Stimulated activated CD8-positive, alpha-beta memory T cell treated with anti-CD3 and anti-CD28 coated beads, Interleukin-4, amount 100 ng/mL, for 48 hours (primary cell): ENCODE results near the gene SERTM1.

Experiments
- DNase-seq: peaks from one replicate; pipeline ENCODE4 v3.0.0-alpha.2; 2020

SERTM1 gene

DNA sequence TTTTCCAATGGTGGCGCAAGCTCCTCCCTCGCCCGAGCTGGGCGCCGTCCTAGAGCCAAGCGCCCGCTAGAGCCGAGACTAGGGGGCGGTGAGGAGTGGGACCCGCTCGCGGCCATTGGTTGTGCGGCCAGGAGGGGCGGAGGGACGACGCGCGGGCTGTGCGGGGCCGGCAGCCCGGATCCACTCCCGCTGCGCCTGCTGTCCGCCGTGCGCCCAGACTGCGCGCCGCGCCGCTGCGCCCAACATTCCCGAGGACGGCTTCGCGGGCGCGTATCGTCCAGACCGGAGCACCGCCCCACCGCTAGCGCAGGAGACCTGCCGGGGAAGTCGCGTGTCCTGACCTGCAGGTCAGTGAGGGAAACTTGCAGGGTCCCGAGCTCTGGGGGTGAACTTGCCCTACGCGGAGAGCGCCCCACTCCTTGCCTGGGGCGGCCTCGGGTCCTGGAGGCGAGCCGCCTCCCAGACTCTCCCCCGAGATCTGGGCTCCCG lies at the start of gene SERTM1:
Gene SERTM1 (plus strand): TSS at position 183 of the 489 bp plus-strand sequence. CDS start 21,059 bp downstream, outside the sequence.
- DNase-seq: no peak

GRCh38 chr13:36628377-36629056 lies 45.3 kb upstream of the SERTM1 start:
- DNase-seq: no peak

GRCh38 chr13:36629057-36629385 lies 44.8 kb upstream of the SERTM1 start:
- DNase-seq: no peak

GRCh38 chr13:36630181-36630803 lies 43.5 kb upstream of the SERTM1 start:
- no peak for DNase-seq

DNA sequence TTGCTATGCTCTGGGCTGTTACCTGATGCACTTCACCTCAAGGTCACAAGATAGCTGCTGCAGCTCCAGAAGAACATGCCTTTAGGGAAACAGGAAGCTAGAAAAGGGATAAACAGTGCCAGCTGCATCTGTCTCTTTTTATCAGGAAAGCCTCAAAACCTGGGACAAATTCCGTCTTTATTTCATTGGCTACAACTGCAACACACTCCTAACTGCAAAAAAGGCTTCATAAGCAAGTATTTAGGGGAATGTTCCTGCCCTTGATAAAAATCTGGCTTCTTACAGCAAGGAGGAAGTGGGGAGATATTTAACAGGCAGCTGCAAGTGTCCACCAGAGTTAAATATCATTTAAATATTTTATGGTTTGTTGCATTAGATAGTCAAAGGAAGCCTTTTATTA lies 34.2 kb upstream of the SERTM1 start:
- DNase-seq: no peak

GRCh38 chr13:36650611-36651010 lies 23.2 kb upstream of the SERTM1 start:
- DNase-seq: no peak

DNA sequence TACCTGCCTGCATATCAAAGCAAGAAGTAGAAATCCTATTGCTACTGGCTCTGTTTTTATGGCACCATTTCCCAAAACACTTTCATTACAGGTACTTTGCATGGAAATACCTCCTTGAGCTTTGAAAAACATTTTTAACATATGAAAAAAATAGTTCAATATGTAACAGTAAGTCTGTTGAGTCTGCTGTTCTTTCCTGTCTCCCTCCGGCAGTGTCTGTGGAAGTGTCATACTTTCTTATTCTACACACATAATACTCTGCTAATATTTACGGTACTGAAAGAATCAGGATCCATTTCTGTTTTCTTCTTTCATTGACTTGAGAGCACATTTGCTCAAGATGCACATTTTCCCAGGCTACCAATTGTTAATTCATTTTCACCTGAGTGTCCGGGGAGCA lies 8.2 kb upstream of the SERTM1 start:
- DNase-seq: no peak

- DNase-seq: no peak
Measured at GRCh38 chr13:36666477-36667229, 7.2 kb upstream of the SERTM1 start.

GRCh38 chr13:36668316-36668715 lies 5.5 kb upstream of the SERTM1 start:
- no peak for DNase-seq

DNA sequence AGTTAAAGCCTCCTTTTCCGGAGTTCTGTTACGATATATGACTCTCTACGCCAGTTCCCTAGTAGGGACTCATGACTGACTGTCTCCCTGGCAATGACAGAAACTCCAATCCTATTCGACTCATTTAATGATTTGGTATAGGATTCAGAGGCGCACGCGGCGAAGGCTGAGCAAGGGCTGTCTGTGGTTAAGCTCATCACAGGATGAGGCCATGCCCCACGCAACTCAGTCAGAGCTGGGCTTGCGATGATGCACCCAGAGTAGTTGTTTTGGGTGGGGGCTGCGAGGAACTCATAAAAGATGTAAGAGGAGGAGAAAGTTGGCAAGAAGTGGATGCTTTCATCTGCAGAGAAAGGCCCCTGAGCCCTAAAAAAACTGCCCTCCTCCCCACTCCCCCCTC lies 468 bp upstream of the SERTM1 start:
- DNase-seq: no peak

- no peak for DNase-seq
Measured at GRCh38 chr13:36674337-36675212, 755 bp downstream of the SERTM1 start.

- no peak for DNase-seq
Measured at GRCh38 chr13:36675213-36675536, 1.4 kb downstream of the SERTM1 start.

- DNase-seq: no peak
Measured at GRCh38 chr13:36680913-36681312, 7.1 kb downstream of the SERTM1 start.

- no peak for DNase-seq
Measured at GRCh38 chr13:36681894-36682624, 8.2 kb downstream of the SERTM1 start.

- DNase-seq: no peak
Measured at GRCh38 chr13:36683701-36684100, 9.9 kb downstream of the SERTM1 start.

- DNase-seq: no peak
Measured at GRCh38 chr13:36685927-36686326, 12.1 kb downstream of the SERTM1 start.

- no peak for DNase-seq
Measured at GRCh38 chr13:36696410-36697010, 22.7 kb downstream of the SERTM1 start.

GRCh38 chr13:36700170-36700569 lies 26.4 kb downstream of the SERTM1 start:
- DNase-seq: no peak

GRCh38 chr13:36706755-36707154 lies 32.9 kb downstream of the SERTM1 start:
- DNase-seq: no peak

DNA sequence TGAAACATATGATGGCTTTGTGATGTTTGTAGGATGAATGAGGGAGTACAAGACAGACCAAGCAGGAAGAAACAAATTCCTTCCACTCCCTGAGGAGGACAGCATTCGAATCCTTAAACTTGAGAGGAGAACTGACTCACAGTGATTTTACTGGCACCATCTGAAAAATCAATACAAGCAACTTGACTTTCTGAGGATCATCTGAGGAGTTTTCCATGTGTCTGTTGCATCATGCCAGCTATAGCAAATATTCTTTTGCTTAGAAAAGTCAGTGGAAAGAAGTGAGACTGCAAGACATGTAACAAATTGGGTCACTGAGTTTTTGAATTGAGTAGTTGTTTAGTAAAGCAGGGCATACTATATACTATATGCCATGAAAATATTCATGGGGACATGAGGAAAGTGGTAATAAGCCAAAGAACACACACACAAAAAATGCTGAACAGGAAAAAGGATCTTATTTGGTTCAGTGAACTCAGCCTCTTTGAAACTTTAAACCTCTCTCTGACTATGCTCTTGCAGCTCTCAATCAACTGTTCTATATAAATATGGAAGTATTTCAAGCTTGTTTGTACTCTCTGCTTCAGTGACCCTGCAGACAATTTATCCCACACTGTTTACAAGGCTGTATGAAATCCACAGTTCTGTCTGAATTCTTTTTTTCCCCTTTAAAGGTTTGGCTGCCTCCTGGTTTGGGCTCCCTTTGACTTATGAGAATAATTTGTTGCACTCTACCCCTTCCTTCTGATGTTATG lies 35.5 kb downstream of the SERTM1 start:
- no peak for DNase-seq

DNA sequence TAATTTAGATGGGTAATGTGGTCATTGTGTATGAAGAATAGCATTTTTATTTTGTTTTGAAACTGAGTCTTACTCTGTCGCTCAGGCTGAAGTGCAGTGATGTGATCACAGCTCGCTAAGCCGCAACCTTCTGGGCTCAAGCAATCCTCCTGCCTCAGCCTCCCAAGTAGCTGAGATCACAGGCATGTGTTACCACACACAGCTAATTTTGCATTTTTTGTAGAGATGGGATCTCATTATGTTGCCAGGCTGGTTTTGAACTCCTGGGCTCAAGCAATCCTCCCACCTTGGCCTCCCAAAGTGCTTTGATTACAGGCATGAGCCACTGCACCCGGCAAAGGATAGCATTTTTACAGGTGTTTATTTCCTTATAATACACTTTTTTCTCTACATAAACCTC lies 36.6 kb downstream of the SERTM1 start:
- DNase-seq: no peak
